HepG2 (cell line): ENCODE data around the gene MXRA7. TPM values are rescaled to one million over a fixed set of nuclear protein-coding genes. Genes with fewer than 3 reads are reported as not detected.

Experiments used
- ARHGAP35 ChIP-seq: sonication (generic); formaldehyde crosslinking; IDR thresholded peaks from 2 replicates; pipeline ENCODE4 v1.9.0; 2022; ENCODE audit warnings: mild to moderate bottlenecking, inconsistent platforms, moderate library complexity, missing genetic modification reagents, borderline replicate concordance
- CBFB ChIP-seq: sonication (generic); formaldehyde crosslinking; IDR thresholded peaks from 2 replicates; pipeline ENCODE4 v1.4.0; 2020; ENCODE audit warnings: missing genetic modification reagents
- HNRNPK ChIP-seq: fragments of 200-400 bp; formaldehyde crosslinking; IDR thresholded peaks from 2 replicates; pipeline ENCODE4 v1.6.1; 2018; ENCODE audit warnings: low read length, low read depth, moderate library complexity, mild to moderate bottlenecking; ENCODE audit not compliant: poor library complexity, severe bottlenecking
- JDP2 ChIP-seq: sonication (generic); formaldehyde crosslinking; IDR thresholded peaks from 2 replicates; pipeline ENCODE4 v1.8.1; 2022; ENCODE audit warnings: missing genetic modification reagents, borderline replicate concordance
- JUND ChIP-seq: sonication (generic); formaldehyde crosslinking; IDR thresholded peaks from 2 replicates; pipeline ENCODE4 v1.8.0; 2022; ENCODE audit warnings: mild to moderate bottlenecking, missing genetic modification reagents
- KMT2B ChIP-seq: IDR thresholded peaks from 2 replicates; pipeline ENCODE4 v1.6.1; 2016; ENCODE audit warnings: missing genetic modification reagents, missing compliant biosample characterization
- NPAS2 ChIP-seq: sonication (generic); formaldehyde crosslinking; IDR thresholded peaks from 2 replicates; pipeline ENCODE4 v1.8.0; 2022; ENCODE audit warnings: mild to moderate bottlenecking, missing genetic modification reagents, borderline replicate concordance
- PAX8 ChIP-seq: sonication (generic); formaldehyde crosslinking; IDR thresholded peaks from 2 replicates; pipeline ENCODE4 v1.8.0; 2022; ENCODE audit warnings: mild to moderate bottlenecking, missing genetic modification reagents, borderline replicate concordance
- PREB ChIP-seq: sonication (generic); formaldehyde crosslinking; IDR thresholded peaks from 2 replicates; pipeline ENCODE4 v1.4.0; 2020; ENCODE audit warnings: missing genetic modification reagents
- RCOR2 ChIP-seq: IDR thresholded peaks from 2 replicates; pipeline ENCODE4 v1.6.1; 2016; ENCODE audit warnings: missing biosample characterization, missing genetic modification reagents
- SALL1 ChIP-seq: sonication (generic); formaldehyde crosslinking; IDR thresholded peaks from 2 replicates; pipeline ENCODE4 v1.8.0; 2022; ENCODE audit warnings: mild to moderate bottlenecking, missing genetic modification reagents
- SMAD3 ChIP-seq: sonication (generic); formaldehyde crosslinking; IDR thresholded peaks from 2 replicates; pipeline ENCODE4 v1.4.0; 2020; ENCODE audit warnings: missing genetic modification reagents
- SRF ChIP-seq: IDR thresholded peaks from 2 replicates; pipeline ENCODE4 v1.6.1; 2011; ENCODE audit warnings: mild to moderate bottlenecking, low read depth, low read length, moderate library complexity
- ZBTB14 ChIP-seq: sonication (generic); formaldehyde crosslinking; IDR thresholded peaks from 2 replicates; pipeline ENCODE4 v1.4.0; 2020; ENCODE audit warnings: missing genetic modification reagents
- ZEB1 ChIP-seq: IDR thresholded peaks from 2 replicates; pipeline ENCODE4 v1.6.1; 2012; ENCODE audit warnings: mild to moderate bottlenecking, low read depth, inconsistent platforms; ENCODE audit not compliant: insufficient replicate concordance
- ZKSCAN5 ChIP-seq: sonication (generic); formaldehyde crosslinking; IDR thresholded peaks from 2 replicates; pipeline ENCODE4 v1.5.1; 2020; ENCODE audit warnings: mild to moderate bottlenecking, missing genetic modification reagents
- ZNF274 ChIP-seq: sonication (generic); formaldehyde crosslinking; IDR thresholded peaks from 2 replicates; pipeline ENCODE4 v1.5.1; 2020; ENCODE audit warnings: mild to moderate bottlenecking, missing genetic modification reagents
- ZNF513 ChIP-seq: sonication (generic); formaldehyde crosslinking; conservative IDR thresholded peaks from 2 replicates; pipeline ENCODE4 v1.5.0; 2020; ENCODE audit warnings: missing genetic modification reagents
- ZNF558 ChIP-seq: sonication (generic); formaldehyde crosslinking; IDR thresholded peaks from 2 replicates; pipeline ENCODE4 v1.9.0; 2022; ENCODE audit warnings: mild to moderate bottlenecking, missing genetic modification reagents, borderline replicate concordance
- ZNF619 ChIP-seq: sonication (generic); formaldehyde crosslinking; IDR thresholded peaks from 2 replicates; pipeline ENCODE4 v1.4.0; 2020; ENCODE audit warnings: mild to moderate bottlenecking, missing genetic modification reagents
- ZNF704 ChIP-seq: sonication (generic); formaldehyde crosslinking; IDR thresholded peaks from 2 replicates; pipeline ENCODE4 v1.8.1; 2023; ENCODE audit warnings: mild to moderate bottlenecking, inconsistent platforms, moderate library complexity, missing genetic modification reagents, borderline replicate concordance
- ZNF766 ChIP-seq: sonication (generic); formaldehyde crosslinking; IDR thresholded peaks from 2 replicates; pipeline ENCODE4 v1.5.0; 2020; ENCODE audit warnings: missing genetic modification reagents, borderline replicate concordance
- polyA plus RNA-seq, 8 experiments: library from polyadenylated mRNA; depleted of rRNA in 3 of 8; stranded (reverse) in 7 of 8; unstranded in 1 of 8; fragments of >200 nt; fragmentation: Illumina TruSeq in 4 of 8; extraction: Trizol in 4 of 8; gene quantifications; 2 replicates each; pipeline versions ENCODE4 v1.2.1 to v1.2.3, GENCODE V29; 2011 to 2016; ENCODE audit warnings: low read depth in 4 of 8, missing spikeins in 1 of 8, mixed read lengths in 1 of 8; ENCODE audit not compliant: insufficient read depth in 1 of 8
- total RNA-seq, 5 experiments: library from RNA; depleted of rRNA; stranded (reverse); fragments of >200 nt; fragmentation: Illumina TruSeq; extraction: Trizol; gene quantifications; 2 replicates each; pipeline ENCODE4 v1.2.3, GENCODE V29; 2016; ENCODE audit warnings: low read depth in 1 of 5

Gene MXRA7
- total and polyA plus RNA-seq, 2 of the 13 experiments (the other 11 are each of a cell fraction or from before 2014, with no cell fraction given): 44.8 to 112 TPM

GRCh38 chr17:76671123-76671911, 39.4 kb downstream of the MXRA7 start (continued):
- TF ChIP-seq ZBTB14 (CRISPR knock-in tag): no peak
- peak; percentile 89 for TF ChIP-seq ARHGAP35 (CRISPR knock-in tag)
- peak; percentile 77; the same call in 1 of the 2 replicates for TF ChIP-seq ZNF619
- TF ChIP-seq ZNF513 (CRISPR knock-in tag): no peak
- peak; percentile 48 for TF ChIP-seq ZEB1
- no peak for TF ChIP-seq JDP2 (CRISPR knock-in tag)
- no peak for TF ChIP-seq JUND (CRISPR knock-in tag)
- TF ChIP-seq SMAD3 (CRISPR knock-in tag): peak; percentile 13; the same call in 1 of the 2 replicates
- no peak for TF ChIP-seq PAX8 (CRISPR knock-in tag)
- no peak for TF ChIP-seq ZNF766 (CRISPR knock-in tag)
- peak; percentile 86; the same call in 1 of the 2 replicates for TF ChIP-seq ZNF274 (CRISPR knock-in tag)
- peak; percentile 60; the same call in 1 of the 2 replicates for TF ChIP-seq ZNF704 (CRISPR knock-in tag)
- TF ChIP-seq ZKSCAN5 (CRISPR knock-in tag): no peak
- no peak; the same call in none of the 2 replicates for TF ChIP-seq KMT2B
- peak; percentile 86 for TF ChIP-seq SALL1 (CRISPR knock-in tag)
- peak; percentile 50; the same call in 1 of the 2 replicates for TF ChIP-seq ZNF558 (CRISPR knock-in tag)
- 0 out of 2 replicates have a peak, but pooled peaks have one; percentile 52 for TF ChIP-seq PREB (CRISPR knock-in tag)
- TF ChIP-seq SRF: no peak; the same call in 1 of the 2 replicates
- no peak; the same call in none of the 2 replicates for TF ChIP-seq CBFB (CRISPR knock-in tag)
- no peak; the same call in 1 of the 2 replicates for TF ChIP-seq NPAS2 (CRISPR knock-in tag)
- TF ChIP-seq HNRNPK: no peak
- no peak; the same call in 1 of the 2 replicates for TF ChIP-seq RCOR2 (CRISPR knock-in tag)
